ENCODE measurements around the gene ZNF649.

ZNF649 gene

GRCh38 chr19:51884713-51885112, 20.1 kb downstream of the ZNF649 start:
- no peak for TF ChIP-seq CTCF (IDR thresholded peaks at IDR 0.05; ENCODE audit: insufficient read depth, low read length, poor library complexity, severe bottlenecking)
- DNase-seq (ENCODE audit: extremely low read depth, insufficient read length), result no peak
- H3K27me3 ChIP-seq (replicated peaks; ENCODE audit: control insufficient read depth, insufficient read depth, low read length), result no peaks in the 10 kb centered on the region
- H3K4me3 ChIP-seq (replicated peaks; ENCODE audit: low read depth, low read length), result no peak overlapping the region
- peaks cover 5% of the 10 kb centered on the region for H3K36me3 ChIP-seq (ENCODE audit: control insufficient read depth, insufficient read depth, low read length)

- no peak for DNase-seq (ENCODE audit: extremely low read depth, insufficient read length)
- no peaks in the 10 kb centered on the region for H3K27me3 ChIP-seq (replicated peaks; ENCODE audit: control insufficient read depth, insufficient read depth, low read length)
- H3K4me3 ChIP-seq (replicated peaks; ENCODE audit: low read depth, low read length), result no peak overlapping the region
- peaks cover 3% of the 10 kb centered on the region for H3K36me3 ChIP-seq (ENCODE audit: control insufficient read depth, insufficient read depth, low read length)
- no peak for TF ChIP-seq CTCF (IDR thresholded peaks at IDR 0.05; ENCODE audit: insufficient read depth, low read length, poor library complexity, severe bottlenecking)
Observed at GRCh38 chr19:51882518-51882917, 22.3 kb downstream of the ZNF649 start.

- H3K36me3 ChIP-seq (ENCODE audit: control insufficient read depth, insufficient read depth, low read length), result peaks cover 6% of the 10 kb centered on the region
- no peak for DNase-seq (ENCODE audit: extremely low read depth, insufficient read length)
- no peak for TF ChIP-seq CTCF (IDR thresholded peaks at IDR 0.05; ENCODE audit: insufficient read depth, low read length, poor library complexity, severe bottlenecking)
- no peak overlapping the region for H3K4me3 ChIP-seq (replicated peaks; ENCODE audit: low read depth, low read length)
- no peaks in the 10 kb centered on the region for H3K27me3 ChIP-seq (replicated peaks; ENCODE audit: control insufficient read depth, insufficient read depth, low read length)
Observed at GRCh38 chr19:51873097-51873496, 31.7 kb downstream of the ZNF649 start.

- no peak overlapping the region for H3K4me3 ChIP-seq (replicated peaks; ENCODE audit: low read depth, low read length)
- no peak for DNase-seq (ENCODE audit: extremely low read depth, insufficient read length)
- H3K36me3 ChIP-seq (ENCODE audit: control insufficient read depth, insufficient read depth, low read length), result no peaks in the 10 kb centered on the region
- TF ChIP-seq CTCF (IDR thresholded peaks at IDR 0.05; ENCODE audit: insufficient read depth, low read length, poor library complexity, severe bottlenecking), result no peak
- no peaks in the 10 kb centered on the region for H3K27me3 ChIP-seq (replicated peaks; ENCODE audit: control insufficient read depth, insufficient read depth, low read length)
Observed at GRCh38 chr19:51861870-51862622, 42.8 kb downstream of the ZNF649 start.
